Activated T-cell treated with anti-CD3 and anti-CD28 coated beads, Interleukin-2, amount 50 U/mL, for 72 hours (primary cell): ENCODE data around the gene PEX16. TPM values are rescaled to one million over a fixed set of nuclear protein-coding genes. Genes with fewer than 3 reads are reported as not detected.

Experiments
- ATAC-seq, 2 donors: fragments of 150-1000 bp; cut with Tn5 transposase; replicated peaks in 1 of 2; 2 replicates each; pipeline ENCODE4 v1.10.0; 2021; ENCODE audit warnings: moderate library complexity in 2 of 2, mild to moderate bottlenecking in 1 of 2
- DNase-seq, 2 donors: peaks; one replicate each; pipeline ENCODE4 v3.0.0; 2021 to 2022; ENCODE audit warnings: mixed read lengths in 1 of 2
- H3K27ac Mint-ChIP-seq: one replicate; pipeline ENCODE4 v1.8.0; 2022; ENCODE audit warnings: mild to moderate bottlenecking, moderate library complexity, mixed read lengths
- H3K27me3 Mint-ChIP-seq: one replicate; pipeline ENCODE4 v1.8.0; 2022; ENCODE audit warnings: low read depth, mixed read lengths
- H3K36me3 Mint-ChIP-seq, 2 donors: one replicate each; pipeline ENCODE4 v1.8.0; 2022; ENCODE audit warnings: mixed read lengths in 2 of 2, mild to moderate bottlenecking in 1 of 2; ENCODE audit not compliant: insufficient read depth in 2 of 2
- H3K4me1 Mint-ChIP-seq: one replicate; pipeline ENCODE4 v1.8.0; 2022; ENCODE audit warnings: low read depth, mixed read lengths
- H3K4me3 Mint-ChIP-seq, 2 donors: one replicate each; pipeline ENCODE4 v1.8.0; 2022; ENCODE audit warnings: mild to moderate bottlenecking in 2 of 2, mixed read lengths in 2 of 2, moderate library complexity in 2 of 2
- H3K9me3 Mint-ChIP-seq, 2 donors: one replicate each; pipeline ENCODE4 v1.8.0; 2022; ENCODE audit warnings: mixed read lengths in 2 of 2
- total RNA-seq, 2 donors: library from RNA; stranded (reverse); gene quantifications; one replicate each; pipeline ENCODE4 v1.2.3, GENCODE V29; 2022

Gene PEX16
- total RNA-seq, 2 donors from 2014 or later = 42.5 to 46.8 TPM

- no peaks in the 10 kb centered on the region for H3K4me1 Mint-ChIP-seq
- ATAC-seq (no peak), DNase-seq (no peak)
- no peaks in the 10 kb centered on the region for H3K27me3 Mint-ChIP-seq
- no peaks in the 10 kb centered on the region for H3K9me3 Mint-ChIP-seq
- no peak overlapping the region for H3K4me3 Mint-ChIP-seq
- no peak overlapping the region for H3K27ac Mint-ChIP-seq
- H3K36me3 Mint-ChIP-seq = peaks cover 0 to 4% of the 10 kb centered on the region in 2 donors
Measured at GRCh38 chr11:45860348-45860747, 57.3 kb downstream of the PEX16 start.

Other genes starting within 250 kb of the PEX16 start
- gene SLC35C1, start 112.7 kb downstream of the PEX16 start, total RNA-seq = 10 to 100 TPM; 12.0 to 15.1 TPM
- gene CRY2, start 70.4 kb downstream of the PEX16 start, total RNA-seq = 10 to 100 TPM; 20.2 to 23.8 TPM
- under 1 TPM; 0.50 to 0.69 TPM for gene MAPK8IP1, start 32.2 kb downstream of the PEX16 start, total RNA-seq
- gene FREY1, start 10.6 kb downstream of the PEX16 start, total RNA-seq = 1 to 10 TPM; 1.3 to 1.9 TPM
- gene LARGE2, start 4.8 kb upstream of the PEX16 start, total RNA-seq = 1 to 10 TPM in 1 of 2 donors, under 1 TPM in 1; 0.90 to 1.4 TPM
- 10 to 100 TPM; 69.2 to 70.2 TPM for gene PHF21A, start 203.6 kb upstream of the PEX16 start, total RNA-seq